ENCODE data around the gene FGD2. TPM values are rescaled to one million over a fixed set of nuclear protein-coding genes. Genes with fewer than 3 reads are reported as not detected.
A peak's percentile ranks its signal among the peaks of the same experiment; 100 is the strongest.

Gene FGD2
- total and polyA plus RNA-seq, 9 of the 15 experiments (the other 6 are each of a cell fraction or from before 2014, with no cell fraction given): 0.09 TPM; not detected in 8

DNA sequence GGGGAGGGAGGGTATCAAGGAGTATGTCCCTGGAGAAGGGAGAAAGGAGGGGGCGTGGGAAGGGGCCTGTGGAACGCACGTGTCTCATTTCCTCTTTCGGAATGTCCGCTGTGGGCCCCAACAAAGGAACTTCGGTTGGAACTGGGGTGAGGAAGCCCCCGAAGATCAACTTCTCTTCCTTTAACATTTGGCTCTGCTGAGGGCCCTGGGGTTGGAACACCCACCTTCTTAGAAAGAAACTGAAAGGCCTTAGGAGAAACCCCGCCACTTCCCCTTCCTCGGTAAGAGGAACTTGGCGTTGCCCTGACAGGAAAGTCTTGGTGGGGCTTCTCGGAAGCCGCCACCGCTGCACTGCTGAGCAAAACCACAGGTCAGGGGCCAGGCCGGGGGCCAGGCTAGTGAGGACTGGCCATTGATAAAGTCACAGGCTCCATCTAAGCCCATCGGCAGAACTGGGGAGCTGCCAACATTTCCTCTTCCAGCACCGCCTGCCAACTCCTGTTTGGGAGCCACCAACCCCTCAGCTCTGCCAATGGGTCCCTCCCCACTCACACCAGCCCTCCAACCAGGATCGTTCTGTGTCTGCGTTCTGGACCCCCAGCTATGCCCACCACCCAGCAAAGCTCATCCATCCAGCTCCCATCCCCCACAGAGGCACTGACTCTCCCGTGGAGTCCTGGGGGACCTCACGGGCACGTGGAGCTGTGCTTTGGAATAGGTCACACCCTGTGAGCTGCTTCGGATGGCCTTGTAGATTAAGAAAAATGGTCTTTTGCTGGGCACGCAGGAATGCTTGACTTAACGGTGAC is 44.8 kb downstream of the FGD2 start (continued):
- TF ChIP-seq, protein P1, sequence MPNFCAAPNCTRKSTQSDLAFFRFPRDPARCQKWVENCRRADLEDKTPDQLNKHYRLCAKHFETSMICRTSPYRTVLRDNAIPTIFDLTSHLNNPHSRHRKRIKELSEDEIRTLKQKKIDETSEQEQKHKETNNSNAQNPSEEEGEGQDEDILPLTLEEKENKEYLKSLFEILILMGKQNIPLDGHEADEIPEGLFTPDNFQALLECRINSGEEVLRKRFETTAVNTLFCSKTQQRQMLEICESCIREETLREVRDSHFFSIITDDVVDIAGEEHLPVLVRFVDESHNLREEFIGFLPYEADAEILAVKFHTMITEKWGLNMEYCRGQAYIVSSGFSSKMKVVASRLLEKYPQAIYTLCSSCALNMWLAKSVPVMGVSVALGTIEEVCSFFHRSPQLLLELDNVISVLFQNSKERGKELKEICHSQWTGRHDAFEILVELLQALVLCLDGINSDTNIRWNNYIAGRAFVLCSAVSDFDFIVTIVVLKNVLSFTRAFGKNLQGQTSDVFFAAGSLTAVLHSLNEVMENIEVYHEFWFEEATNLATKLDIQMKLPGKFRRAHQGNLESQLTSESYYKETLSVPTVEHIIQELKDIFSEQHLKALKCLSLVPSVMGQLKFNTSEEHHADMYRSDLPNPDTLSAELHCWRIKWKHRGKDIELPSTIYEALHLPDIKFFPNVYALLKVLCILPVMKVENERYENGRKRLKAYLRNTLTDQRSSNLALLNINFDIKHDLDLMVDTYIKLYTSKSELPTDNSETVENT (CRISPR knock-in tag; IDR thresholded peaks at IDR 0.05): no peak
- TF ChIP-seq, protein P2, sequence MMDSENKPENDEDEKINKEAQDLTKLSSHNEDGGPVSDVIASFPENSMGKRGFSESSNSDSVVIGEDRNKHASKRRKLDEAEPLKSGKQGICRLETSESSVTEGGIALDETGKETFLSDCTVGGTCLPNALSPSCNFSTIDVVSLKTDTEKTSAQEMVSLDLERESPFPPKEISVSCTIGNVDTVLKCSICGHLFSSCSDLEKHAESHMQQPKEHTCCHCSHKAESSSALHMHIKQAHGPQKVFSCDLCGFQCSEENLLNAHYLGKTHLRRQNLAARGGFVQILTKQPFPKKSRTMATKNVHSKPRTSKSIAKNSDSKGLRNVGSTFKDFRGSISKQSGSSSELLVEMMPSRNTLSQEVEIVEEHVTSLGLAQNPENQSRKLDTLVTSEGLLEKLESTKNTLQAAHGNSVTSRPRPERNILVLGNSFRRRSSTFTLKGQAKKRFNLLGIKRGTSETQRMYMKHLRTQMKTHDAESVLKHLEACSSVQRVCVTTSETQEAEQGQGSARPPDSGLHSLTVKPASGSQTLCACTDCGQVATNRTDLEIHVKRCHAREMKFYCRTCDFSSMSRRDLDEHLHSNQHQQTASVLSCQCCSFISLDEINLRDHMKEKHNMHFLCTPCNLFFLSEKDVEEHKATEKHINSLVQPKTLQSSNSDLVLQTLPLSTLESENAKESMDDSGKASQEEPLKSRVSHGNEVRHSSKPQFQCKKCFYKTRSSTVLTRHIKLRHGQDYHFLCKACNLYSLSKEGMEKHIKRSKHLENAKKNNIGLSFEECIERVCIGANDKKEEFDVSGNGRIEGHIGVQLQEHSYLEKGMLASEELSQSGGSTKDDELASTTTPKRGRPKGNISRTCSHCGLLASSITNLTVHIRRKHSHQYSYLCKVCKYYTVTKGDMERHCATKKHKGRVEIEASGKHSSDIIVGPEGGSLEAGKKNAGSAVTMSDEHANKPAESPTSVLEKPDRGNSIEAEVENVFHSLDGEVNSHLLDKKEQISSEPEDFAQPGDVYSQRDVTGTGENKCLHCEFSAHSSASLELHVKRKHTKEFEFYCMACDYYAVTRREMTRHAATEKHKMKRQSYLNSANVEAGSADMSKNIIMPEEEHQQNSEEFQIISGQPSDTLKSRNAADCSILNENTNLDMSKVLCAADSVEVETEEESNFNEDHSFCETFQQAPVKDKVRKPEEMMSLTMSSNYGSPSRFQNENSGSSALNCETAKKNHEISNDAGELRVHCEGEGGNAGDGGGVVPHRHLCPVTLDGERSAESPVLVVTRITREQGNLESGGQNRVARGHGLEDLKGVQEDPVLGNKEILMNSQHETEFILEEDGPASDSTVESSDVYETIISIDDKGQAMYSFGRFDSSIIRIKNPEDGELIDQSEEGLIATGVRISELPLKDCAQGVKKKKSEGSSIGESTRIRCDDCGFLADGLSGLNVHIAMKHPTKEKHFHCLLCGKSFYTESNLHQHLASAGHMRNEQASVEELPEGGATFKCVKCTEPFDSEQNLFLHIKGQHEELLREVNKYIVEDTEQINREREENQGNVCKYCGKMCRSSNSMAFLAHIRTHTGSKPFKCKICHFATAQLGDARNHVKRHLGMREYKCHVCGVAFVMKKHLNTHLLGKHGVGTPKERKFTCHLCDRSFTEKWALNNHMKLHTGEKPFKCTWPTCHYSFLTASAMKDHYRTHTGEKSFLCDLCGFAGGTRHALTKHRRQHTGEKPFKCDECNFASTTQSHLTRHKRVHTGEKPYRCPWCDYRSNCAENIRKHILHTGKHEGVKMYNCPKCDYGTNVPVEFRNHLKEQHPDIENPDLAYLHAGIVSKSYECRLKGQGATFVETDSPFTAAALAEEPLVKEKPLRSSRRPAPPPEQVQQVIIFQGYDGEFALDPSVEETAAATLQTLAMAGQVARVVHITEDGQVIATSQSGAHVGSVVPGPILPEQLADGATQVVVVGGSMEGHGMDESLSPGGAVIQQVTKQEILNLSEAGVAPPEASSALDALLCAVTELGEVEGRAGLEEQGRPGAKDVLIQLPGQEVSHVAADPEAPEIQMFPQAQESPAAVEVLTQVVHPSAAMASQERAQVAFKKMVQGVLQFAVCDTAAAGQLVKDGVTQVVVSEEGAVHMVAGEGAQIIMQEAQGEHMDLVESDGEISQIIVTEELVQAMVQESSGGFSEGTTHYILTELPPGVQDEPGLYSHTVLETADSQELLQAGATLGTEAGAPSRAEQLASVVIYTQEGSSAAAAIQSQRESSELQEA (IDR thresholded peaks at IDR 0.05; ENCODE audit: low read depth): no peak
- TF ChIP-seq ZBED1 (IDR thresholded peaks at IDR 0.05) (no peak), RFX1 (IDR thresholded peaks at IDR 0.05) (no peak), FOXA3 (CRISPR knock-in tag; conservative IDR thresholded peaks at IDR 0.05 in 1 of 2, IDR thresholded peaks at IDR 0.05 in 1 of 2) (peak in 1 of 2 experiments; percentile 75; a peak in 1 of 4 replicates), MTA2 (IDR thresholded peaks at IDR 0.05; ENCODE audit: low read depth) (no peak), CREBBP (IDR thresholded peaks at IDR 0.05; ENCODE audit: low read depth, low read length) (no peak), FOS (IDR thresholded peaks at IDR 0.05; ENCODE audit: extremely low read depth, insufficient read length) (no peak)
- TF ChIP-seq, protein P3, sequence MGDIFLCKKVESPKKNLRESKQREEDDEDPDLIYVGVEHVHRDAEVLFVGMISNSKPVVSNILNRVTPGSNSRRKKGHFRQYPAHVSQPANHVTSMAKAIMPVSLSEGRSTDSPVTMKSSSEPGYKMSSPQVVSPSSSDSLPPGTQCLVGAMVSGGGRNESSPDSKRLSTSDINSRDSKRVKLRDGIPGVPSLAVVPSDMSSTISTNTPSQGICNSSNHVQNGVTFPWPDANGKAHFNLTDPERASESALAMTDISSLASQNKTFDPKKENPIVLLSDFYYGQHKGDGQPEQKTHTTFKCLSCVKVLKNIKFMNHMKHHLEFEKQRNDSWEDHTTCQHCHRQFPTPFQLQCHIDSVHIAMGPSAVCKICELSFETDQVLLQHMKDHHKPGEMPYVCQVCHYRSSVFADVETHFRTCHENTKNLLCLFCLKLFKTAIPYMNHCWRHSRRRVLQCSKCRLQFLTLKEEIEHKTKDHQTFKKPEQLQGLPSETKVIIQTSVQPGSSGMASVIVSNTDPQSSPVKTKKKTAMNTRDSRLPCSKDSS (IDR thresholded peaks at IDR 0.05; ENCODE audit: low read depth, partially characterized antibody): no peak
